Fibroblast of mammary gland (primary cell): ENCODE data around the gene GPR39.

Source experiments
- DNase-seq: peaks from one replicate; pipeline ENCODE4 v3.0.0-alpha.2; 2010; ENCODE audit warnings: low read depth
- H3K4me3 ChIP-seq: 2 replicates; pipeline ENCODE4 v1.5.1; 2011; ENCODE audit warnings: low read depth, mild to moderate bottlenecking, low read length, moderate library complexity; ENCODE audit not compliant: control insufficient read depth
- CTCF ChIP-seq: conservative IDR thresholded peaks from 2 replicates; pipeline ENCODE4 v1.5.1; 2011; ENCODE audit warnings: low read depth, low read length, inconsistent platforms; ENCODE audit not compliant: control insufficient read depth, insufficient read depth

The GPR39 gene

GRCh38 chr2:132438691-132439090 lies 22.1 kb downstream of the GPR39 start:
- DNase-seq: peak; percentile 93
- no peak for TF ChIP-seq CTCF
- no peak overlapping the region for H3K4me3 ChIP-seq

GRCh38 chr2:132439703-132440398 lies 23.2 kb downstream of the GPR39 start:
- H3K4me3 ChIP-seq: no peak overlapping the region
- DNase-seq: peak; percentile 57
- no peak for TF ChIP-seq CTCF

GRCh38 chr2:132441051-132441450 lies 24.4 kb downstream of the GPR39 start:
- no peak for TF ChIP-seq CTCF
- no peak overlapping the region for H3K4me3 ChIP-seq
- no peak for DNase-seq

GRCh38 chr2:132442278-132442677 lies 25.7 kb downstream of the GPR39 start:
- no peak for DNase-seq
- H3K4me3 ChIP-seq: no peak overlapping the region
- no peak for TF ChIP-seq CTCF

- H3K4me3 ChIP-seq: no peak overlapping the region
- no peak for TF ChIP-seq CTCF
- no peak for DNase-seq
Observed at GRCh38 chr2:132443106-132443505, 26.5 kb downstream of the GPR39 start.

GRCh38 chr2:132446444-132446843 lies 29.8 kb downstream of the GPR39 start:
- no peak for DNase-seq
- TF ChIP-seq CTCF: no peak
- H3K4me3 ChIP-seq: no peak overlapping the region

GRCh38 chr2:132448331-132448730 lies 31.7 kb downstream of the GPR39 start:
- peak; percentile 30 for DNase-seq
- no peak overlapping the region for H3K4me3 ChIP-seq

More at GRCh38 chr2:132448331-132448730, 31.7 kb downstream of the GPR39 start:
- TF ChIP-seq CTCF: no peak
